Gastroesophageal sphincter (tissue), 4 donors: ENCODE results near the gene ZDHHC6. TPM values are rescaled to one million over a fixed set of nuclear protein-coding genes. Genes with fewer than 3 reads are reported as not detected.
"Not testable (repeated sequence)": the region's sequence is repeated elsewhere in the genome, so short reads cannot be mapped to it uniquely, and the experiment has no call there.

Experiments used
- ATAC-seq: fragments of 150-250 bp; one replicate; pipeline ENCODE4 v1.9.1; 2016; ENCODE audit warnings: mild to moderate bottlenecking, moderate library complexity
- H3K27ac ChIP-seq, 4 donors: fragments of 200-600 bp; sonication (generic) in 3 of 4; 1 replicate in 3 of 4; 2 replicates in 1 of 4; pipeline ENCODE4 v1.5.1; 2016 to 2019
- H3K27me3 ChIP-seq: fragments of 200-600 bp; sonication (generic); one replicate; pipeline ENCODE4 v1.5.1; 2019
- H3K36me3 ChIP-seq, 2 donors: fragments of 200-600 bp; sonication (generic); one replicate each; pipeline ENCODE4 v1.5.1; 2019; ENCODE audit warnings: control low read depth in 1 of 2
- H3K4me1 ChIP-seq, 3 donors: fragments of 200-600 bp; sonication (generic); 1 replicate in 2 of 3; 2 replicates in 1 of 3; pipeline ENCODE4 v1.5.1; 2016 to 2019; ENCODE audit warnings: control low read depth in 2 of 3
- H3K4me3 ChIP-seq, 2 donors: fragments of 200-600 bp; sonication (generic); one replicate each; pipeline ENCODE4 v1.5.1; 2019; ENCODE audit warnings: mild to moderate bottlenecking in 1 of 2, moderate library complexity in 1 of 2
- H3K9me3 ChIP-seq, 3 donors: fragments of 200-600 bp; sonication (generic); one replicate each; pipeline ENCODE4 v1.5.1; 2017 to 2019; ENCODE audit warnings: control low read depth in 2 of 3
- CTCF ChIP-seq, 4 experiments: fragments of 200-600 bp in 2 of 4; fragments of 450-650 bp in 2 of 4; sonication (generic) in 1 of 4; IDR thresholded peaks; one replicate each; pipeline ENCODE4 v1.5.1; 2017 to 2019; ENCODE audit warnings: antibody characterized with exemption in 4 of 4, mild to moderate bottlenecking in 2 of 4, moderate library complexity in 2 of 4
- EP300 ChIP-seq: sonication (generic); formaldehyde crosslinking; IDR thresholded peaks from one replicate; pipeline ENCODE4 v1.6.1; 2017; ENCODE audit warnings: antibody characterized with exemption, mild to moderate bottlenecking
- POLR2A ChIP-seq, 2 donors: fragments of 450-650 bp; IDR thresholded peaks; one replicate each; pipeline ENCODE4 v1.6.1; 2017; ENCODE audit warnings: antibody characterized with exemption in 2 of 2, mild to moderate bottlenecking in 2 of 2, moderate library complexity in 1 of 2
- POLR2AphosphoS5 ChIP-seq: sonication (generic); formaldehyde crosslinking; IDR thresholded peaks from one replicate; pipeline ENCODE4 v1.6.1; 2017; ENCODE audit warnings: antibody characterized with exemption
- WGBS, 2 donors: methylation state at CpG; one replicate each; pipeline ENCODE4 v1.1.5; 2018; ENCODE audit warnings: low coverage in 1 of 2; 5-methylcytosine and 5-hydroxymethylcytosine counted together
- total RNA-seq, 4 donors: library from RNA; depleted of rRNA; stranded (reverse); fragments of >200 nt; gene quantifications; one replicate each; pipeline ENCODE4 v1.1.0, GENCODE V29; 2016

The ZDHHC6 gene
- total RNA-seq, 4 donors from 2014 or later, result 12.0 to 28.2 (median 21.4) TPM

- H3K4me1 ChIP-seq, result no peaks in the 10 kb centered on the region
- H3K27me3 ChIP-seq, result peaks cover 5% of the 10 kb centered on the region
- no peak overlapping the region for H3K4me3 ChIP-seq
- WGBS, 2 donors, result 69 to 81% methylated on average over 2 of the region's 2 CpGs
- TF ChIP-seq CTCF (IDR thresholded peaks at IDR 0.05), result no peak
- TF ChIP-seq POLR2AphosphoS5, result no peak
- TF ChIP-seq POLR2A (IDR thresholded peaks at IDR 0.05), result no peak
- TF ChIP-seq EP300, result no peak
- no peak overlapping the region for H3K27ac ChIP-seq
- ATAC-seq, result no peak
- no peaks in the 10 kb centered on the region for H3K36me3 ChIP-seq
- H3K9me3 ChIP-seq, result no peaks in the 10 kb centered on the region
Observed at GRCh38 chr10:112393827-112394226, 52.9 kb downstream of the ZDHHC6 start.

DNA sequence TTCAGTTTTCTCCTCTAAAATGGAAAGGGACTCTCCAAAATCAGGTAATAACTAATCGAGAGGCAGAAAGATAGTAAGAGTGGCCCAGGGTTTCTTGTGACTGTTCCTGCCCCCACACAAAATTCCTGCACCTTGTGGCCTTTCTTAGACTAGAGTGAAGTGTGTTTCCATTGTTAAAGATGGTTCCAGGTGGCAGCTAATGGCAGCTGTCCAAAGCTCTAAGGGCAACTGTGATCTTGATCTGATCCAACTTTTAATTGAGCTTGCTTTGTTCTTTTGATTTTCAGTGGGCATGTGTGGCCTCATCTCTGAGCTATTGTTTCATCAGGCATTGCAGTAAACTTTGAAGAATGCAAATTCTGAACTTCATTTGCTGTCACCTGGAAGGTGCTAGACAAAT is 53.4 kb downstream of the ZDHHC6 start:
- WGBS, 2 donors, result 40 to 100% methylated on average over 1 of the region's 1 CpG
- peaks cover 5% of the 10 kb centered on the region for H3K27me3 ChIP-seq
- no peaks in the 10 kb centered on the region for H3K4me1 ChIP-seq
- H3K27ac ChIP-seq, result no peak overlapping the region
- no peak overlapping the region for H3K4me3 ChIP-seq
- ATAC-seq, result no peak
- TF ChIP-seq EP300, result no peak
- no peak for TF ChIP-seq CTCF (IDR thresholded peaks at IDR 0.05)
- no peaks in the 10 kb centered on the region for H3K36me3 ChIP-seq
- H3K9me3 ChIP-seq, result no peaks in the 10 kb centered on the region

DNA sequence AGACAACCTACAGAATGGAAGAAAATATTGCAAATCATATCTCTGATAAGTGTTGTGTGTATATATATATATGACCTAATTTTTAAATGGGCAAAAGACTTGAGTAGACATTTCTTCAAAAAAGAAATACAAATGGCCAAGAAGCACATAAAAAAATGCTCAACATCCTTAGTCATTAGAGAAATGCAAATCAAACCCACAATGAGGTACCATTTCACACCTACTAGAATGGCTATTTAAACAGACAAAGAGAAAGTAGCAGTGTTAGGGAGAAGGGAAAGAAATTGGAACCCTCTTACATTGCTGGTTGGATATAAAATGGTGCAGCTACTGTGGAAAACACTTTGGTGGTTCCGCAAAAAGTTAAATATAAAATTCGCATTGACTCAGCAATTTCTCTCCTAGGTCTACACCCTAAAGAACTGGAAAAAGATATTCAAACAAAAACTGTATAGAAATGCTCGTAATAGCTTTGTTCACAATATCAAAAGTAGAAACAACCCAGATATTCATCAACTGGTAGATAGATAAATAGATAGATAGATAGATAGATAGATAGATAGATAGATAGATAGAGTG is 56.5 kb downstream of the ZDHHC6 start:
- Histone ChIP-seq H3K4me1 (no peaks in the 10 kb centered on the region), H3K27me3 (peaks cover 5% of the 10 kb centered on the region), H3K9me3 (no peaks in the 10 kb centered on the region), H3K27ac (no peak overlapping the region), H3K36me3 (no peaks in the 10 kb centered on the region), H3K4me3 (no peak overlapping the region)
- no peak for ATAC-seq
- TF ChIP-seq EP300 (no peak), CTCF (IDR thresholded peaks at IDR 0.05) (no peak), POLR2AphosphoS5 (no peak), POLR2A (IDR thresholded peaks at IDR 0.05) (no peak)
- 83 to 100% methylated on average over 3 of the region's 3 CpGs for WGBS, 2 donors

DNA sequence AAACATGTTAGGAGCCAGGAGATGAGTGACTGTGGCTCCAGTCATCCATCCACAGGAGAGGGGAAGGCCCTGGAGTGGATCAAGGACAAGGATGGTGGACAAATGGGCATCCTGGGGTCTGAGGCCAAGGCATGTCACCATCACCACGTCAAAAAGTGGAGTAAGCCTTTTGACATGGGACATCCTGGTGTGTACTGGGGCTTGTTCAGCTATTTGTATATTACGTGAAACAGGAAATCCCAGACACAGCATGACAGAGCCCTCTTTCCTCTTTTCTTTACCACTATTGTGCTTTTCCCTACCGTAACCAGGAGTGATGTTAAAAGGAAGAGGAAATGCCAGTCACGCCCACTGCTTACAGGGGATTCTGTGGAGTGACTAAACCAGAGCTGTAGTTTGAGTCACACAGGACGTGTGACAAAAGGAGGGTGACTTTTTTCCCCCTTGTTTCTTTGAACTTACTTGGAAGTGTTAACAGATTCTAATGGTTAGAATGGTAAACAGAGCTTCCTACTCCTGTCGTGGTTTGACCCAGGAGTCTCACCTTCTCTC is 57.4 kb downstream of the ZDHHC6 start:
- no peak for TF ChIP-seq CTCF (IDR thresholded peaks at IDR 0.05)
- no peak for TF ChIP-seq EP300
- no peak for TF ChIP-seq POLR2A (IDR thresholded peaks at IDR 0.05)
- TF ChIP-seq POLR2AphosphoS5, result peak; percentile 34
- WGBS, 2 donors, result 22 to 27% methylated on average over 4 to 6 of the region's 6 CpGs
- no peaks in the 10 kb centered on the region for H3K4me1 ChIP-seq
- peak; percentile 81 for ATAC-seq
- H3K27ac ChIP-seq, result peak overlapping the region in 3 of 4 donors; percentile 29 to 47 (median 36)
- no peaks in the 10 kb centered on the region for H3K36me3 ChIP-seq
- H3K4me3 ChIP-seq, result no peak overlapping the region
- H3K27me3 ChIP-seq, result peaks cover 7% of the 10 kb centered on the region
- no peaks in the 10 kb centered on the region for H3K9me3 ChIP-seq

GRCh38 chr10:112388548-112388947 is 58.2 kb downstream of the ZDHHC6 start:
- no peak overlapping the region for H3K4me3 ChIP-seq
- H3K4me1 ChIP-seq, result no peaks in the 10 kb centered on the region
- no peaks in the 10 kb centered on the region for H3K9me3 ChIP-seq
- H3K27me3 ChIP-seq, result peaks cover 11% of the 10 kb centered on the region
- TF ChIP-seq POLR2A (IDR thresholded peaks at IDR 0.05) (no peak), POLR2AphosphoS5 (no peak), CTCF (IDR thresholded peaks at IDR 0.05) (no peak)
- 31 to 69% methylated on average over 2 of the region's 2 CpGs for WGBS, 2 donors
- no peaks in the 10 kb centered on the region for H3K36me3 ChIP-seq
- no peak for ATAC-seq
- peak overlapping the region in 1 of 4 donors; percentile 36 for H3K27ac ChIP-seq

DNA sequence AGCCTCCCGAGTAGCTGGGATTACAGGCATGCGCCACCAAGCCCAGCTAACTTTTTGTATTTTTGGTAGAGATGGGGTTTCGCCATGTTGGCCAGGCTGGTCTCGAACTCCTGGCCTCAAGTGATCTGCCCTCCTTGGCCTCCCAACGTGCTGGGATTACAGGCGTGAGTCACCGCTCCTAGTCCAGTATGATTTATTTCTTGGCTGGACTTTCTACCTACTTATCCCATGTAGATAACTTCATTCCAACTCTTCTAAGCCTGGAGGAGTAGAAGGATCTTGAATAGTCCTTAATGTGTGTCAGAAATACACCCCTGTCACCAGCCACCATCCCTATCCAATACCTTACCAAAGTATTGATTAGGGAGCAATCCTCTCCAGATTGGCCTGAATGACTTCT is 58.7 kb downstream of the ZDHHC6 start:
- H3K27ac ChIP-seq, H3K9me3 ChIP-seq, ATAC-seq, H3K36me3 ChIP-seq, H3K4me3 ChIP-seq, H3K4me1 ChIP-seq: not testable (repeated sequence)
- WGBS, 2 donors, result 59 to 92% methylated on average over 2 to 4 of the region's 7 CpGs
- peaks cover 11% of the 10 kb centered on the region for H3K27me3 ChIP-seq
